Transverse colon (tissue), 4 donors: ENCODE data around the gene GPC5. TPM values are rescaled to one million over a fixed set of nuclear protein-coding genes. Genes with fewer than 3 reads are reported as not detected.

Experiments
- DNase-seq: peaks from one replicate; pipeline ENCODE4 v3.0.0-alpha.2; 2019
- H3K27ac ChIP-seq, 4 donors: fragments of 200-600 bp; sonication (generic); 2 replicates each; pipeline ENCODE4 v1.5.1; 2016 to 2018; ENCODE audit warnings: inconsistent platforms in 4 of 4
- H3K27me3 ChIP-seq: fragments of 200-600 bp; sonication (generic); 2 replicates; pipeline ENCODE4 v1.5.1; 2017; ENCODE audit warnings: inconsistent platforms
- H3K36me3 ChIP-seq, 4 donors: fragments of 200-600 bp; sonication (generic); 2 replicates each; pipeline ENCODE4 v1.5.1; 2017 to 2019; ENCODE audit warnings: inconsistent platforms in 4 of 4
- H3K4me1 ChIP-seq, 4 donors: fragments of 200-600 bp; sonication (generic); 2 replicates each; pipeline ENCODE4 v1.5.1; 2017 to 2020; ENCODE audit warnings: inconsistent platforms in 4 of 4
- H3K4me3 ChIP-seq, 4 donors: fragments of 200-600 bp; sonication (generic); 1 replicate in 1 of 4; 2 replicates in 3 of 4; pipeline versions ENCODE4 v1.5.1 to v1.6.1; 2017 to 2019; ENCODE audit warnings: inconsistent platforms in 4 of 4
- H3K9me3 ChIP-seq, 2 donors: fragments of 200-600 bp; sonication (generic); 2 replicates each; pipeline ENCODE4 v1.5.1; 2017 to 2019; ENCODE audit warnings: inconsistent platforms in 2 of 2
- EP300 ChIP-seq: sonication (generic); formaldehyde crosslinking; IDR thresholded peaks from one replicate; pipeline ENCODE4 v1.6.1; 2017; ENCODE audit warnings: antibody characterized with exemption, low read depth
- POLR2A ChIP-seq: fragments of 450-650 bp; IDR thresholded peaks from one replicate; pipeline ENCODE4 v1.6.1; 2016; ENCODE audit warnings: antibody characterized with exemption, mild to moderate bottlenecking, moderate library complexity
- POLR2AphosphoS5 ChIP-seq, 3 donors: sonication (generic); formaldehyde crosslinking; IDR thresholded peaks; one replicate each; pipeline ENCODE4 v1.6.1; 2016; ENCODE audit warnings: antibody characterized with exemption in 3 of 3
- WGBS, 2 donors: methylation state at CpG; one replicate each; pipeline ENCODE4 v1.1.5; 2018; ENCODE audit warnings: low coverage in 1 of 2; 5-methylcytosine and 5-hydroxymethylcytosine counted together
- in situ Hi-C, 4 donors: fragments of 200-750 bp; cut with MboI; loops; one replicate each; pipeline versions ENCODE4 v1.15.0 to v1.15.1; 2017; ENCODE audit warnings: low sequenced_read_pairs in 3 of 4, low pct_ligation_motif_present in 1 of 4, low pct_unique_long_range_greater_than_20kb in 1 of 4
- intact Hi-C: fragments of 100-400 bp; cut with DNase I; formaldehyde crosslinking; loops from one replicate; pipeline ENCODE4 v1.15.1; 2023; ENCODE audit warnings: low total_unique reads
- total RNA-seq, 4 donors: library from RNA; depleted of rRNA; stranded (reverse); fragments of >200 nt; gene quantifications; one replicate each; pipeline ENCODE4 v1.1.0, GENCODE V29; 2016
- TF ChIP-seq, protein P1 (sequence below), 5 experiments: fragments of 200-600 bp in 3 of 5; fragments of 450-650 bp in 2 of 5; sonication (generic) in 3 of 5; IDR thresholded peaks; 1 replicate in 2 of 5; 2 replicates in 3 of 5; pipeline ENCODE4 v1.5.1; 2016 to 2017; ENCODE audit warnings: antibody characterized with exemption in 5 of 5, inconsistent platforms in 3 of 5, mild to moderate bottlenecking in 2 of 5, moderate library complexity in 1 of 5

GPC5 gene
- total RNA-seq, 4 donors from 2014 or later: 0.48 to 1.4 TPM; not detected in 2

- in situ Hi-C loops: no loop called here
- 73 to 76% methylated on average over 2 of the region's 2 CpGs for WGBS, 2 donors
- no peaks in the 10 kb centered on the region for H3K27me3 ChIP-seq
Observed at GRCh38 chr13:92564942-92565341, 1166.5 kb downstream of the GPC5 start.

GRCh38 chr13:92566767-92567166 is 1168.3 kb downstream of the GPC5 start:
- in situ Hi-C loops (no loop called here), intact Hi-C loops (no loop called here)
- Histone ChIP-seq H3K4me1 (no peaks in the 10 kb centered on the region), H3K36me3 (no peaks in the 10 kb centered on the region), H3K27me3 (no peaks in the 10 kb centered on the region), H3K27ac (no peak overlapping the region), H3K9me3 (no peaks in the 10 kb centered on the region), H3K4me3 (no peak overlapping the region)
- TF ChIP-seq POLR2A: no peak
- no peak for TF ChIP-seq POLR2AphosphoS5 (IDR thresholded peaks at IDR 0.05)
- no peak for TF ChIP-seq EP300
- TF ChIP-seq, protein P1, sequence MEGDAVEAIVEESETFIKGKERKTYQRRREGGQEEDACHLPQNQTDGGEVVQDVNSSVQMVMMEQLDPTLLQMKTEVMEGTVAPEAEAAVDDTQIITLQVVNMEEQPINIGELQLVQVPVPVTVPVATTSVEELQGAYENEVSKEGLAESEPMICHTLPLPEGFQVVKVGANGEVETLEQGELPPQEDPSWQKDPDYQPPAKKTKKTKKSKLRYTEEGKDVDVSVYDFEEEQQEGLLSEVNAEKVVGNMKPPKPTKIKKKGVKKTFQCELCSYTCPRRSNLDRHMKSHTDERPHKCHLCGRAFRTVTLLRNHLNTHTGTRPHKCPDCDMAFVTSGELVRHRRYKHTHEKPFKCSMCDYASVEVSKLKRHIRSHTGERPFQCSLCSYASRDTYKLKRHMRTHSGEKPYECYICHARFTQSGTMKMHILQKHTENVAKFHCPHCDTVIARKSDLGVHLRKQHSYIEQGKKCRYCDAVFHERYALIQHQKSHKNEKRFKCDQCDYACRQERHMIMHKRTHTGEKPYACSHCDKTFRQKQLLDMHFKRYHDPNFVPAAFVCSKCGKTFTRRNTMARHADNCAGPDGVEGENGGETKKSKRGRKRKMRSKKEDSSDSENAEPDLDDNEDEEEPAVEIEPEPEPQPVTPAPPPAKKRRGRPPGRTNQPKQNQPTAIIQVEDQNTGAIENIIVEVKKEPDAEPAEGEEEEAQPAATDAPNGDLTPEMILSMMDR (IDR thresholded peaks at IDR 0.05): no peak
- DNase-seq: no peak

More at GRCh38 chr13:92564942-92565341, 1166.5 kb downstream of the GPC5 start:
- H3K36me3 ChIP-seq: no peaks in the 10 kb centered on the region
- intact Hi-C loops: no loop called here
- no peaks in the 10 kb centered on the region for H3K9me3 ChIP-seq
- H3K27ac ChIP-seq: no peak overlapping the region
- no peak overlapping the region for H3K4me3 ChIP-seq
- H3K4me1 ChIP-seq: no peaks in the 10 kb centered on the region
- TF ChIP-seq EP300 (no peak), POLR2AphosphoS5 (IDR thresholded peaks at IDR 0.05) (no peak), POLR2A (no peak)
- TF ChIP-seq, protein P1 (IDR thresholded peaks at IDR 0.05): no peak
- no peak for DNase-seq

GRCh38 chr13:92572190-92572589 is 1173.8 kb downstream of the GPC5 start:
- H3K4me1 ChIP-seq: no peaks in the 10 kb centered on the region
- no peak for DNase-seq
- H3K27me3 ChIP-seq: no peaks in the 10 kb centered on the region
- in situ Hi-C loops (no loop called here), intact Hi-C loops (no loop called here)
- no peaks in the 10 kb centered on the region for H3K9me3 ChIP-seq
- no peaks in the 10 kb centered on the region for H3K36me3 ChIP-seq
- H3K27ac ChIP-seq: no peak overlapping the region
- H3K4me3 ChIP-seq: no peak overlapping the region
- TF ChIP-seq POLR2AphosphoS5 (IDR thresholded peaks at IDR 0.05) (no peak), POLR2A (no peak), EP300 (no peak)
- TF ChIP-seq, protein P1 (IDR thresholded peaks at IDR 0.05): no peak
- 77 to 78% methylated on average over 4 of the region's 4 CpGs for WGBS, 2 donors

DNA sequence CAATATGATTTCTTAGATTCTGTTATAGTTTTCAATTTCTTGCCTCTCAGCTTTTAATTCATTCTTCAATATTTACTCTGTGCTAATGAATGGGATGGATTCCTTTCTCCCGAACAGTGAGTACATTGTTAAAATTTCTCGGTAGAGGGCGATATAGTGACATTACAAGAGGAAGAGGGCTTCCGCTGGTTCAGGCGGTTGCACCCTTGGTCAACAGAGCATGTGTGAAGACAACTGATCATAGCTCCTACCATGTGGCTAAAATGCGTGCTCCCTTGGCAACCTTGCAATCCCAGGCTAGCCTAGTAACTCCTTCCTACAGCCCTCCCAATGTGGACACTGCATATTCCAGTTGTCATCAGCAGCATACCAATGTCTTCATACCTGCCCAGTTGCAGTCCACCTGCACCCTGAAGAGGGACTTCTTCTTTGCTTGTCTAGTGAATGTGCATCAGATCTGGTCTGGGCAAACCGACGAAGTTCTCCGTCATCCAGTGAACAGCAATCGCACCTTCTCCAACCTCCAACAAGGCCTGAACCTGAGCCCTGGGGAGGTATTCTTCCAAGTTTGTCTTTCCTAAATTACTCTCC is 1175.1 kb downstream of the GPC5 start:
- intact Hi-C loops (no loop called here), in situ Hi-C loops (no loop called here)
- DNase-seq: no peak
- WGBS, 2 donors: 70% methylated on average over 10 of the region's 10 CpGs; no CpG with 5 or more reads in 1 of the 2 donors
- no peaks in the 10 kb centered on the region for H3K27me3 ChIP-seq
- H3K4me1 ChIP-seq: no peaks in the 10 kb centered on the region
- no peaks in the 10 kb centered on the region for H3K36me3 ChIP-seq
- no peak overlapping the region for H3K4me3 ChIP-seq
- no peaks in the 10 kb centered on the region for H3K9me3 ChIP-seq
- TF ChIP-seq, protein P1 (IDR thresholded peaks at IDR 0.05): no peak
- TF ChIP-seq EP300: no peak
- TF ChIP-seq POLR2AphosphoS5 (IDR thresholded peaks at IDR 0.05): no peak
- no peak for TF ChIP-seq POLR2A
- H3K27ac ChIP-seq: no peak overlapping the region
